K562 (cell line): ENCODE measurements around the gene GUK1. TPM values are rescaled to one million over a fixed set of nuclear protein-coding genes. Genes with fewer than 3 reads are reported as not detected.

Source experiments
- ATAC-seq: fragments of 200-7000 bp; cut with Tn5 transposase; 3 replicates; pipeline ENCODE4 v1.9.1; 2020; ENCODE audit warnings: moderate library complexity
- BruUV-seq: library from RNA; stranded (reverse); fragments of 400-500 nt; replicated peaks from 2 replicates; lab custom pipeline; 2021; lab: Mats Ljungman, UMichigan
- CTCF ChIA-PET: fragments of 300-600 bp; formaldehyde crosslinking; extraction: SDS; loops from one replicate; lab custom pipeline; 2021; ENCODE audit warnings: low intra/inter-chr PET ratio; lab: Yijun Ruan, JAX
- POLR2A ChIA-PET: fragments of 300-600, 350-650 bp; sonication (Branson Sonifier 250); formaldehyde crosslinking; extraction: SDS; loops from one replicate; lab custom pipeline; 2021; ENCODE audit warnings: antibody characterized with exemption, inconsistent platforms; lab: Yijun Ruan, JAX
- DNase-seq, 4 experiments: peaks; one replicate each; pipeline versions ENCODE4 v3.0.0 to v3.0.0-alpha.2; 2011 to 2018; ENCODE audit warnings: low spot score in 3 of 4, mixed read lengths in 3 of 4; ENCODE audit errors: extremely low read depth in 1 of 4
- FAIRE-seq: peaks from 2 replicates; lab custom pipeline; 2011; peaks lifted over from hg19 to GRCh38; lab: Jason Lieb, UNC
- H2AFZ ChIP-seq: 2 replicates; pipeline ENCODE4 v1.6.0; 2011; ENCODE audit warnings: low read depth, low read length, control low read depth, inconsistent platforms
- H3K27ac ChIP-seq: fragments of 200-600 bp; 3 replicates; pipeline ENCODE4 v1.8.0; 2011; ENCODE audit warnings: low read depth, mild to moderate bottlenecking, control low read depth, inconsistent platforms, low read length, moderate library complexity, mixed read lengths; ENCODE audit errors: extremely low read depth
- H3K27me3 ChIP-seq, 2 experiments: fragments of 300-600 bp in 1 of 2; 2 replicates in 1 of 2; 3 replicates in 1 of 2; pipeline versions ENCODE4 v1.6.0 to v1.8.0; 2011; ENCODE audit warnings: inconsistent platforms in 2 of 2, low read length in 2 of 2, mild to moderate bottlenecking in 1 of 2, mixed read lengths in 1 of 2, moderate library complexity in 1 of 2; ENCODE audit not compliant: control insufficient read depth in 2 of 2, insufficient read depth in 2 of 2
- H3K36me3 ChIP-seq: fragments of 300-600 bp; 3 replicates; pipeline ENCODE4 v1.8.0; 2011; ENCODE audit warnings: mild to moderate bottlenecking, low read length, inconsistent platforms; ENCODE audit not compliant: control insufficient read depth, insufficient read depth
- H3K4me1 ChIP-seq, 2 experiments: fragments of 200-600 bp in 1 of 2; replicated peaks in 1 of 2; 2 replicates in 1 of 2; 3 replicates in 1 of 2; pipeline versions ENCODE4 v1.5.1 to v1.8.0; 2011; ENCODE audit warnings: inconsistent platforms in 2 of 2, low read length in 2 of 2, mild to moderate bottlenecking in 1 of 2, mixed read lengths in 1 of 2, moderate library complexity in 1 of 2; ENCODE audit not compliant: control insufficient read depth in 2 of 2, insufficient read depth in 2 of 2
- H3K4me2 ChIP-seq: 2 replicates; pipeline ENCODE4 v1.6.1; 2011; ENCODE audit warnings: low read length, control low read depth, inconsistent platforms, mixed read lengths; ENCODE audit not compliant: insufficient read depth
- H3K4me3 ChIP-seq: fragments of 200-600 bp; sonication (generic), shearing (Covaris generic); 2 replicates; pipeline ENCODE4 v1.5.1; 2016; ENCODE audit warnings: control low read depth, inconsistent platforms
- H3K79me2 ChIP-seq: fragments of 200-600 bp; 3 replicates; pipeline ENCODE4 v1.8.0; 2011; ENCODE audit warnings: low read length, inconsistent platforms; ENCODE audit not compliant: control insufficient read depth, insufficient read depth
- H3K9ac ChIP-seq, 2 experiments: 2 replicates each; pipeline versions ENCODE4 v1.6.0 to v1.6.1; 2011; ENCODE audit warnings: low read depth in 2 of 2, low read length in 2 of 2, control low read depth in 1 of 2, inconsistent platforms in 1 of 2, mild to moderate bottlenecking in 1 of 2, mixed read lengths in 1 of 2; ENCODE audit not compliant: insufficient read depth in 1 of 2
- H3K9me1 ChIP-seq: one replicate; pipeline ENCODE4 v1.6.0; 2011; ENCODE audit warnings: inconsistent platforms, mild to moderate bottlenecking, low read length, moderate library complexity; ENCODE audit not compliant: control insufficient read depth, insufficient read depth
- H3K9me3 ChIP-seq: replicated peaks from 2 replicates; pipeline ENCODE4 v1.5.1; 2011; ENCODE audit warnings: low read depth, low read length, inconsistent platforms; ENCODE audit not compliant: control insufficient read depth, insufficient read depth
- H4K20me1 ChIP-seq: replicated peaks from 2 replicates; pipeline ENCODE4 v1.6.1; 2011; ENCODE audit warnings: low read length, inconsistent platforms, mixed read lengths; ENCODE audit not compliant: control insufficient read depth, insufficient read depth
- ATF7 ChIP-seq: fragments of 450-650 bp; IDR thresholded peaks from 2 replicates; pipeline ENCODE4 v1.7.1; 2014; ENCODE audit warnings: mild to moderate bottlenecking, moderate library complexity
- GATAD2A ChIP-seq: fragments of 450-650 bp; IDR thresholded peaks from 2 replicates; pipeline ENCODE4 v1.6.1; 2017
- RBM14 ChIP-seq: fragments of 200-400 bp; formaldehyde crosslinking; IDR thresholded peaks from 2 replicates; pipeline ENCODE4 v1.6.1; 2018; ENCODE audit warnings: low read depth, mild to moderate bottlenecking, low read length, moderate library complexity, borderline replicate concordance; ENCODE audit not compliant: insufficient read depth
- RBM17 ChIP-seq: fragments of 200-400 bp; formaldehyde crosslinking; IDR thresholded peaks from 2 replicates; pipeline ENCODE4 v1.6.1; 2017; ENCODE audit warnings: low read depth, mild to moderate bottlenecking, low read length, borderline replicate concordance
- SMAD1 ChIP-seq: fragments of 150-350 bp; IDR thresholded peaks from 2 replicates; pipeline ENCODE4 v1.6.1; 2014; ENCODE audit warnings: low read length, low read depth; ENCODE audit not compliant: partially characterized antibody
- SMARCA4 ChIP-seq: fragments of 450-650 bp; IDR thresholded peaks from 2 replicates; pipeline ENCODE4 v1.6.1; 2016
- SP2 ChIP-seq: IDR thresholded peaks from 2 replicates; pipeline ENCODE4 v1.6.1; 2011; ENCODE audit warnings: mild to moderate bottlenecking, low read depth, low read length, moderate library complexity; ENCODE audit not compliant: poor library complexity, severe bottlenecking; ENCODE audit errors: extremely low read depth
- ZNF146 ChIP-seq: IDR thresholded peaks from one replicate; pipeline ENCODE4 v1.6.1; 2018; ENCODE audit warnings: missing compliant biosample characterization; ENCODE audit not compliant: unreplicated experiment
- ZNF561 ChIP-seq: fragments of 450-650 bp; formaldehyde crosslinking; conservative IDR thresholded peaks from 2 replicates; pipeline ENCODE4 v1.4.0; 2020; ENCODE audit warnings: mild to moderate bottlenecking, moderate library complexity
- ZNF644 ChIP-seq: fragments of 200-800 bp; sonication (Bioruptor generic); IDR thresholded peaks from 2 replicates; pipeline ENCODE4 v1.6.1; 2016; ENCODE audit warnings: low read depth, missing genetic modification characterization, missing compliant biosample characterization
- WGBS: fragments of 100-300 bp; shearing (Covaris generic); methylation state at CpG from one replicate; pipeline ENCODE4 v1.1.6; 2016; ENCODE audit warnings: low coverage, mixed read lengths; ENCODE audit not compliant: insufficient coverage; ENCODE audit errors: missing lambda C conversion rate; 5-methylcytosine and 5-hydroxymethylcytosine counted together
- in situ Hi-C: fragments of 300-500 bp; cut with MboI; formaldehyde crosslinking; loops from 4 replicates; pipeline ENCODE4 v1.15.0; 2018; ENCODE audit warnings: inconsistent platforms, mixed read lengths
- intact Hi-C: fragments of 100-400 bp; cut with micrococcal nuclease; formaldehyde crosslinking; loops from 2 replicates; pipeline ENCODE4 v1.14.2; 2022
- polyA plus RNA-seq, 8 experiments: library from polyadenylated mRNA; depleted of rRNA in 4 of 8; stranded (reverse) in 5 of 8; unstranded in 3 of 8; fragments of >200 nt; fragmentation: Nextera tagmentation in 2 of 8; fragmentation: Illumina TruSeq in 1 of 8; extraction: Ambion mirVana in 2 of 8; extraction: Trizol in 1 of 8; gene quantifications; 2 replicates each; pipeline versions ENCODE4 v1.2.1 to v1.2.3, GENCODE V29; 2011 to 2014; ENCODE audit warnings: inconsistent platforms in 1 of 8, missing spikeins in 1 of 8
- total RNA-seq, 7 experiments: library from RNA; depleted of rRNA in 6 of 7; stranded (reverse); fragments of >200 nt in 6 of 7; fragmentation: Illumina TruSeq in 2 of 7; extraction: Trizol in 2 of 7; gene quantifications; 2 replicates each; pipeline versions ENCODE4 v1.2.1 to v1.2.3, GENCODE V29; 2011 to 2021; ENCODE audit warnings: low replicate concordance in 1 of 7
- TF ChIP-seq, protein P1 (sequence below): sonication (generic); formaldehyde crosslinking; IDR thresholded peaks from 2 replicates; pipeline ENCODE4 v1.8.1; 2023; ENCODE audit warnings: mild to moderate bottlenecking, missing genetic modification reagents, moderate library complexity
- TF ChIP-seq, protein P2 (sequence below): sonication (generic); formaldehyde crosslinking; IDR thresholded peaks from 2 replicates; pipeline ENCODE4 v1.8.0; 2023; ENCODE audit warnings: mild to moderate bottlenecking, missing genetic modification reagents

Gene GUK1
- total and polyA plus RNA-seq, 9 of the 15 experiments (the other 6 are each of a cell fraction or from before 2014, with no cell fraction given): 7.0 to 331 (median 132) TPM

DNA sequence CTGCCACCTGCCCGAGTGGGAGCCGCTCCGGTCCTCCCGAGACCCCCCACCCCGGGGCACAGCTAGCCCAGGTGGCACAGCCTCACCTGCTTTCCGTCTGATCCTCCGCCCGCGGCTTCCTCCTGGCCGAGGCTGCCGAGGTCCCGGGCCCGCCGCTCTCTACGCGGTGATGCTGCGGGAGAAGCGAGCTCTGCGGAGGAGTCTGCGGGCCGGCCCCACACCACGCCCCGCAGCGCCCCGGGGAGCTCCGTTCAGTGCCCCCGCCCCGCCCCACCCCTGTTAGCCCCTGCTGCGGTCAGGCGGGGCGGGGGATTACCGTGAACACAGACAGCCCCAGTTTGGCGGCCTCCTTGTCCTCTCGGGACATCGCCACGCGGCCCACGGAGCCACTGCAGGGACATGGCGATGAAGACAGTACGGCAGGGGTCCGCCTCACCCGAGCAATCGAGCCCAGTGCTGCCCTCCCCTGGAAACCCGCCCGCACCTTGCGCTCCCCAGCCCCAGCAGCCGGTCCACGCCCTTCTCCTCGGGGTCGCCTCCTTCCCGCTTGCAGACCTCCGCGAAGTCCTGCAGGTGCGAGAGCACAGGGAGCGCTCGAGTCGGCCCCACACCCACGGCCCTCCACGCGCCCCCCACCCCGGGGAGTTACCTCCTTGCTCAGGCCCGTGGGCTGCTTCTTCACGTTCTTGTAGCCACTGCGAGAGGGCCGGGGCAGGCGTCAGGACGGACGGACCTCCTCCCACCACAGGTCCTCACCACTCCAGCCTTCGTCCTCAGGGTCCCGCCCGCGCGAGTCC lies 37.9 kb upstream of the GUK1 start (continued):
- TF ChIP-seq, protein P1, sequence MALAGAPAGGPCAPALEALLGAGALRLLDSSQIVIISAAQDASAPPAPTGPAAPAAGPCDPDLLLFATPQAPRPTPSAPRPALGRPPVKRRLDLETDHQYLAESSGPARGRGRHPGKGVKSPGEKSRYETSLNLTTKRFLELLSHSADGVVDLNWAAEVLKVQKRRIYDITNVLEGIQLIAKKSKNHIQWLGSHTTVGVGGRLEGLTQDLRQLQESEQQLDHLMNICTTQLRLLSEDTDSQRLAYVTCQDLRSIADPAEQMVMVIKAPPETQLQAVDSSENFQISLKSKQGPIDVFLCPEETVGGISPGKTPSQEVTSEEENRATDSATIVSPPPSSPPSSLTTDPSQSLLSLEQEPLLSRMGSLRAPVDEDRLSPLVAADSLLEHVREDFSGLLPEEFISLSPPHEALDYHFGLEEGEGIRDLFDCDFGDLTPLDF (CRISPR knock-in tag): 0 out of 2 replicates have a peak, but pooled peaks have one; percentile 35
- TF ChIP-seq SMARCA4 (no peak), GATAD2A (no peak)

DNA sequence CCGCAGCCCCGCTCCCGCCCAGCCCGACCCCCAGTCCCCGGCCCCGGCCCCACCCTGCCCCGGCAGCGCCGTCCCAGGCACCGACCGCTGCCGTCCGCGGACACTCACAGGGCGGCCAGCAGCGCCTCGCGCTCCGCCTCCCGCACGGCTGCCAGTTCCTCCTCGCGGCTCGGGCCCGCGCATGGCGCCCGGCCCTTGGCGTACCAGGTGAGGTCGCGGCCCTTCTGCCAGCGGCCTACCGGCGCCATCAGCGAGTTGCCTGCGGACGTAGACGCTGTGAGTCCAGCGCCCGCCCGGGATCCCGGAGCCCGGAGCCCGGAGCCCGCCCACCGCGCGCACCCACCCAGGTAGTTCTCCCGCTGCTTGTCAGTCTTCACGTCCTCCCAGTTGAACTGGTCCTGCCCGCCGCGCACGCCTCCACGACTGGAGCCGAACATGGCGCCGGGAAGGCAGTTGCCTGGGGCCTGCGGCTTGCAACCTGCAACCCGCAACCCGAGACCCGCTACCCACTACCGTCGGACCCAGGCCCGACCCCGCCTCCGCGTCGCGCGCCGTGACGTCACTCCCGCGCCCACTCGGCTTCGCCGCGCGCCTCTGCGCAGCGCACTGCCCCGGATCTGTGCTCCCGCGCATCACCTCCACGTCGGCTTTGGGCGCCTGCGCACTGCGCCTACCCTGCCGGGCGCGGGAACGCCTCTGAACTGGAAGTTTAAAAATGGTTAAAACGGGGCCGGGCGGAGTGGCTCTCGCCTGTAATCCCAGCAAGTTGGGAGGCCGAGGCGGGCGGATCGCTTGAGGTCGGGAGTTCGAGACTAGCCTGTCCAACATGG lies 37.1 kb upstream of the GUK1 start, which contains the start of gene C1orf35:
Gene C1orf35, minus strand, starts transcription at position 535 of the 830 bp plus-strand sequence. Its CDS starts 98 bp downstream, at position 437.
- Histone ChIP-seq H3K79me2 (peaks cover 46% of the 10 kb centered on the region), H4K20me1 (peaks cover 26% of the 10 kb centered on the region), H3K9ac (peak within 1 kb of the TSS; percentile 87 to 98), H3K9me3 (peaks cover 5% of the 10 kb centered on the region; the same call in 1 of the 2 replicates), H3K27me3 (no peaks in the 10 kb centered on the region), H3K9me1 (peaks cover 3% of the 10 kb centered on the region), H3K4me2 (peak within 1 kb of the TSS; percentile 94), H3K4me3 (peak within 1 kb of the TSS; percentile 100), H3K36me3 (peaks cover 64% of the 10 kb centered on the region; the same call in 2 of the 3 replicates), H2AFZ (peak within 1 kb of the TSS; percentile 99), H3K4me1 (peaks cover 16 to 61% of the 10 kb centered on the region in 2 experiments), H3K27ac (peak within 1 kb of the TSS; percentile 87)
- in situ Hi-C loops: no loop called here
- BruUV-seq: TSS peak; percentile 46
- ChIA-PET CTCF (interaction anchor here (0.7 kb wide), 2 partner anchors 20 to 90 kb away, joined by 3 to 4 read pairs; no protein-coding TSS in a partner anchor), POLR2A (interaction anchor here (0.5 to 1.6 kb wide), 4 partner anchors 8 to 1530 kb away, joined by 3 to 7 read pairs (median 4); no protein-coding TSS in a partner anchor)
- DNase-seq (peak; percentile 95 to 99 (median 98)), ATAC-seq (peak; percentile 85), FAIRE-seq (peak; percentile 93)
- WGBS: under 1% methylated on average over 82 of the region's 104 CpGs
- intact Hi-C loops: no loop called here
- no peak; the same call in 1 of the 2 replicates for TF ChIP-seq RBM14
- no peak for TF ChIP-seq ZNF561 (CRISPR knock-in tag)
- no peak for TF ChIP-seq ZNF644 (tag)
- no peak for TF ChIP-seq ZNF146 (CRISPR knock-in tag)
- TF ChIP-seq SP2: no peak
- TF ChIP-seq, protein P2, sequence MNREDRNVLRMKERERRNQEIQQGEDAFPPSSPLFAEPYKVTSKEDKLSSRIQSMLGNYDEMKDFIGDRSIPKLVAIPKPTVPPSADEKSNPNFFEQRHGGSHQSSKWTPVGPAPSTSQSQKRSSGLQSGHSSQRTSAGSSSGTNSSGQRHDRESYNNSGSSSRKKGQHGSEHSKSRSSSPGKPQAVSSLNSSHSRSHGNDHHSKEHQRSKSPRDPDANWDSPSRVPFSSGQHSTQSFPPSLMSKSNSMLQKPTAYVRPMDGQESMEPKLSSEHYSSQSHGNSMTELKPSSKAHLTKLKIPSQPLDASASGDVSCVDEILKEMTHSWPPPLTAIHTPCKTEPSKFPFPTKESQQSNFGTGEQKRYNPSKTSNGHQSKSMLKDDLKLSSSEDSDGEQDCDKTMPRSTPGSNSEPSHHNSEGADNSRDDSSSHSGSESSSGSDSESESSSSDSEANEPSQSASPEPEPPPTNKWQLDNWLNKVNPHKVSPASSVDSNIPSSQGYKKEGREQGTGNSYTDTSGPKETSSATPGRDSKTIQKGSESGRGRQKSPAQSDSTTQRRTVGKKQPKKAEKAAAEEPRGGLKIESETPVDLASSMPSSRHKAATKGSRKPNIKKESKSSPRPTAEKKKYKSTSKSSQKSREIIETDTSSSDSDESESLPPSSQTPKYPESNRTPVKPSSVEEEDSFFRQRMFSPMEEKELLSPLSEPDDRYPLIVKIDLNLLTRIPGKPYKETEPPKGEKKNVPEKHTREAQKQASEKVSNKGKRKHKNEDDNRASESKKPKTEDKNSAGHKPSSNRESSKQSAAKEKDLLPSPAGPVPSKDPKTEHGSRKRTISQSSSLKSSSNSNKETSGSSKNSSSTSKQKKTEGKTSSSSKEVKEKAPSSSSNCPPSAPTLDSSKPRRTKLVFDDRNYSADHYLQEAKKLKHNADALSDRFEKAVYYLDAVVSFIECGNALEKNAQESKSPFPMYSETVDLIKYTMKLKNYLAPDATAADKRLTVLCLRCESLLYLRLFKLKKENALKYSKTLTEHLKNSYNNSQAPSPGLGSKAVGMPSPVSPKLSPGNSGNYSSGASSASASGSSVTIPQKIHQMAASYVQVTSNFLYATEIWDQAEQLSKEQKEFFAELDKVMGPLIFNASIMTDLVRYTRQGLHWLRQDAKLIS (CRISPR knock-in tag): peak; percentile 58; the same call in 1 of the 2 replicates
- TF ChIP-seq ATF7: peak; percentile 98
- no peak for TF ChIP-seq RBM17
- TF ChIP-seq SMAD1: no peak
